Measurements from ENCODE around the gene TSGA10IP. TPM values are rescaled to one million over a fixed set of nuclear protein-coding genes. Genes with fewer than 3 reads are reported as not detected.

The TSGA10IP gene
- total RNA-seq, 1 experiment from 2014 or later, result not detected

GRCh38 chr11:65967329-65967934 lies 22.2 kb downstream of the TSGA10IP start:
- DNase-seq (ENCODE audit: low read depth, low spot score) (no peak), ATAC-seq (no peak)
- H3K9me3 ChIP-seq (ENCODE audit: control insufficient read depth, insufficient read depth, low read depth, low read length), result no peaks in the 10 kb centered on the region
- no peak overlapping the region for H3K27ac ChIP-seq (ENCODE audit: low read length)
- no peaks in the 10 kb centered on the region for H3K27me3 ChIP-seq (ENCODE audit: control insufficient read depth, insufficient read depth, low read length)
- no peak overlapping the region for H3K4me3 ChIP-seq (ENCODE audit: low read depth in 2 of 2, low read length in 2 of 2)
- peaks cover 13% of the 10 kb centered on the region for H3K4me1 ChIP-seq (ENCODE audit: control insufficient read depth, insufficient read depth, low read length)
- peaks cover 8% of the 10 kb centered on the region; the same call in 1 of the 2 replicates for H3K36me3 ChIP-seq (ENCODE audit: control insufficient read depth, insufficient read depth, low read length)
- in situ Hi-C loops (cut with HindIII; ENCODE audit: low pct_unique_long_range_greater_than_20kb, low sequenced_read_pairs), result no loop called here
- intact Hi-C loops (cut with micrococcal nuclease; ENCODE audit: unreplicated experiment), result no loop called here
- POLR2A ChIA-PET, result interaction anchor here (0.6 kb wide), 1 partner anchor 44 kb away, joined by 8 read pairs; no protein-coding TSS in a partner anchor
- CTCF ChIA-PET, result no interaction called here
- BruUV-seq (replicated peaks), result no TSS peak
- TF ChIP-seq REST (IDR thresholded peaks at IDR 0.05; ENCODE audit: insufficient read depth in 1 of 2, low read depth in 2 of 2, low read length in 1 of 2) (no peak), POLR2AphosphoS5 (IDR thresholded peaks at IDR 0.05; ENCODE audit: low read depth, low read length) (no peak), TCF7L2 (IDR thresholded peaks at IDR 0.05; ENCODE audit: low read depth, low read length) (no peak), CTCF (IDR thresholded peaks at IDR 0.05) (no peak)

- Histone ChIP-seq H3K9me3 (ENCODE audit: control insufficient read depth, insufficient read depth, low read depth, low read length) (no peaks in the 10 kb centered on the region), H3K4me1 (ENCODE audit: control insufficient read depth, insufficient read depth, low read length) (peaks cover 5% of the 10 kb centered on the region; the same call in 1 of the 2 replicates), H3K27me3 (ENCODE audit: control insufficient read depth, insufficient read depth, low read length) (no peaks in the 10 kb centered on the region), H3K27ac (ENCODE audit: low read length) (no peak overlapping the region), H3K36me3 (ENCODE audit: control insufficient read depth, insufficient read depth, low read length) (peaks cover 11% of the 10 kb centered on the region), H3K4me3 (ENCODE audit: low read depth in 2 of 2, low read length in 2 of 2) (no peak overlapping the region)
- CTCF ChIA-PET, result no interaction called here
- DNase-seq (ENCODE audit: low read depth, low spot score) (no peak), ATAC-seq (no peak)
- in situ Hi-C loops (cut with HindIII; ENCODE audit: low pct_unique_long_range_greater_than_20kb, low sequenced_read_pairs) (no loop called here), intact Hi-C loops (cut with micrococcal nuclease; ENCODE audit: unreplicated experiment) (no loop called here)
- POLR2A ChIA-PET, result interaction anchor here (0.6 kb wide), 1 partner anchor 79 kb away, joined by 3 read pairs; the partner anchor contains the start of gene CCDC85B
- TF ChIP-seq SIN3A (IDR thresholded peaks at IDR 0.05; ENCODE audit: borderline replicate concordance, insufficient read depth, low read depth, low read length) (no peak), TCF7L2 (IDR thresholded peaks at IDR 0.05; ENCODE audit: low read depth, low read length) (no peak), REST (IDR thresholded peaks at IDR 0.05; ENCODE audit: insufficient read depth in 1 of 2, low read depth in 2 of 2, low read length in 1 of 2) (no peak), CTCF (IDR thresholded peaks at IDR 0.05) (no peak), POLR2AphosphoS5 (IDR thresholded peaks at IDR 0.05; ENCODE audit: low read depth, low read length) (no peak)
- BruUV-seq (replicated peaks), result no TSS peak
Measured at GRCh38 chr11:65968600-65969482, 23.6 kb downstream of the TSGA10IP start.
